DMS114 treated with DMSO at 0.1 percent for 48 hours (cell line): Measurements from ENCODE around the gene DUSP11.
A peak's percentile ranks its signal among the peaks of the same experiment; 100 is the strongest.
"Not testable (repeated sequence)": the region's sequence is repeated elsewhere in the genome, so short reads cannot be mapped to it uniquely, and the experiment has no call there.

Experiments used
- DNase-seq: peaks from one replicate; lab custom pipeline; 2025; ENCODE audit not compliant: unreplicated experiment; lab: John Stamatoyannopoulos, UW

Gene DUSP11

DNA sequence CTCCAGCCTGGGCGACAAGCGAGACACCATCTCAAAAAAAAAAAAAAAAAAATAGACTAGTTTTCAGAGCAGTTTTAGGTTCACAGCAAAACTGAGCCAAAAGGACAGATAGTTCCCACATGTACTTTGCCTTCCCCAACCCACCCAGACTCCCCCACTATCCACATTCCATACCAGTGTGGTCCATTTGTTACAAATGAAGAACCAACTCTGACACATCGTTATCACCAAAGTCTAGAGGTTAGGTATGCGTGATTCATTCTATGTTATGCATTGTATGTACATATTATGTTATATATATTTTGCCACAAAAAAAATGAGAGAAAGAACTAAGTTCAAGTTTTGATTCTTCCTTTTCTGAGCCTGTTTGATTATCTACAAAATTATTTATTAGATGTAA lies 3.5 kb downstream of the DUSP11 start:
- no peak for DNase-seq

DNA sequence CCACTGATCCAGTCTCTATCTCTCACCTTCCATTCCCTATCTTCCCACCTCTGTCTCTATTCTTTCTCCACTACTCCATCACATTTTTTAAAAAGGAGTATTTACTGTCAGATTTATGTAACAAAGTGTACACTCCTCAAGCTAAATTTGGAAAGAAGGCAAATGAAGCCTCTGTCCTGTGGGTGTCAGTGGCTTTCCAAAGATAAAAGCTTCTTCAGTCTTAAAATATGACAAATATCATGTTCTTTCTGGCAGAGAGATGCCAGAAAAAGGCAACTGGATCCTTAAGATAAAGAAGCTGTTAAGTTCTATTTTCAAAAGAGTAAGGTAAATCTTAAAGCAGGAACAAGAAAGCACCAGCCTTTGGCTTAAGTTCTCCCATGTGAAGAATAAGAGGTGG lies 7.1 kb downstream of the DUSP11 start:
- no peak for DNase-seq

DNA sequence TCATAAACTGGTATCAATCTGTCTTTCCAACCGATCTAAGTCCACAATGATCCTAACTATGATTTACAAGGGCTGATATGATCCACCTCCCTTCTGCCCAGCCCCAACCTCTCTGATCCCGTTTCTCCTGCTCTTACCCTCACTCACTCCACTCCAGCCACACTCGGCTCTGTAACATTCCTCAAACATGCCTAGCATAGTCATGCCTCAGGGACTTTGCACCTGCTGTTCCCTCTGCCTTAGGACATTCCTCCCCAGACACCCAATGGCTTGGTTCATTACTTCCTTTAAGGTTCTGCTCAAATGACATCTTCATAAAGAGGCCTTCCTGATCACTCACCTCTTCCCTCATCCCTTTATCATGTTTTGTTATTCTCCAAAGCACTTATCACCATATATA lies 9.2 kb downstream of the DUSP11 start:
- no peak for DNase-seq

DNA sequence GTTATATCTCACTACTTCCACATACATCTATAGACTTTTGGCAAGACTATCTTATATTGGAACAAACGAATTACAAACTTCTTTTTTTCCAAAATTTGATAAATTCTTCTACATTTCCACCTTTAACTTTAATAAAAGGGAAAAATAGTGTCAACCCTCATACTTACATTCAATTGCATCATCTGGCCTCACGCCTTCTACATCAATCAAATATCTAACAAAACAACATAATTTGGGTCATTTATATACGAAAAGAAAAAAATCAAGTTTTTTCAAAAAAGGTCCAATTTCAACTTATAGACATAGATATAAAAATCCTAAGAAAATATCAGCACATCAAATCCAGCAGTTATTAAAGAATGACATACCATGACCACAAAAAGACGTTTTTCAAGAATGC lies 12.9 kb downstream of the DUSP11 start:
- DNase-seq = no peak

DNA sequence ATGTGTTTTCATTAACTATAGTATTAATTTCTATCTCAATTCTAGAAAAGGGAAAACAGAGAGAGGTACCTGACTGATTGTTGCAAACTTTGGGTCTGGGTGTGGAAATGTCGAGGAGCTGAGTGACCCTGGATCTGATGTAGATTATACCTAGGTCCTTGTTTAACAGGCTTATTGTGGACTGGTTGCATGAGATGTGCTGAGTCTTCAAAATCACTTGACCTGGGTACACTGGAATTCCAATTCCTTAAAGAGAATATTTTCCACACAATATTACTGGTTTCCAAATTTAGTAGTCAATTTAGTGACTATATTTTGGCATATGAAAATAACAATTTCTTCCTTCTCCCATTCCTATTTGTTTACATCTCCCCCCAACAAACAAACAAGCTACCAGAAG lies 13.6 kb downstream of the DUSP11 start:
- DNase-seq = no peak

DNA sequence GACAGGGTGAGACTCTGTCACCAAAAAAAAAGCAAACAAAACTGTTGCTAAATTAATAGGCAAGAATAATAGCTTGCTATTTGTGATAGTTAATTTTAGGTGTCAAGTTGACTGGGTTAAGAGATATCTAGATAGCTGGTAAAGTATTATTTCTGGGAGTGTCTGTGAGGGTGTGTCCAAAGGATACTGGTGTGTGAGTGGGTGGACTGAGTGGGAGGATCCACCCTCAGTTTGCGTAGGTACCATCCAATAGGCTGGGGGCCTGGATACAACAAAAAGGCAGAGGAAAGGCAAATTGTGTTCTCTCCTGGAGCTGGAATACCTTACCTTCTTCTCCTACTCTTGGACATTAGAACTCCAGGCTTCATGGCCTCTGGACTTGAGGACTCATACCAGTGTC lies 15.0 kb downstream of the DUSP11 start:
- DNase-seq = no peak

DNA sequence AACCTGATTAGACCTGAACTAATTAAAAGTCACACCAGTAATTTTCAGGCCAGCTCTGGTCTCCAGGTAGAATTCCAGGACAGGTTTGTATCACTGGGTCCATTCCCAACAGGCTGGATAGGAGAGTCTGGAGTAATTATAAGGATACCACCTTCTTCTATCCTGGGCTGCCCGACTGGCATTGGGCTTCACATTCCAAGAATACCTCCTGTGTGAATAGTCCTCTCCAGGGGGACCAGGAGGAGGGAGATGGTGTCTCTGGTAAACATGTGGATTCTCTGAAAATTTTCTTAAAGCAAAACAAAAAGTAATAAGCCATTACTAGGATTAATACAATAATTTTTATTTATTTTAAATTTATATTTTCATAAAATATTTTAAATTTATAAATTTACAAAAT lies 17.3 kb downstream of the DUSP11 start:
- no peak for DNase-seq

DNA sequence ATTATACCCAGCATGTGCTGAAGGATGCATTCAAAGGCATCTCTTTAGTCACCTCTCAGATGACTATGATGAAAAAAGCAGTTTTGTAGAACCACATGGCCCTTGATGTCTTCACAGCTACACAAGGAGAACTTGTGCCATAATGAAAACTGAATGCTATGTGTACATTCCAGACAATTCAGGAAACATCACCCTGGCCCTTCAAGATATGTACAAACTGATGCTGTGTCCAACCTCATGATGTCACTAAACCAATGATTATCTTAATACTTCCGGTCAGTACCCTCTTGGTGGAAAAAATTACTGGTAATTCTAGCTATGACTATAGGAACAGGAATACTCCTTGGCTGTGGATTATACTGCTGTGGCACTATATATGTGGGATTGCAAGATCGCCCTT lies 20.0 kb downstream of the DUSP11 start:
- no peak for DNase-seq

DNA sequence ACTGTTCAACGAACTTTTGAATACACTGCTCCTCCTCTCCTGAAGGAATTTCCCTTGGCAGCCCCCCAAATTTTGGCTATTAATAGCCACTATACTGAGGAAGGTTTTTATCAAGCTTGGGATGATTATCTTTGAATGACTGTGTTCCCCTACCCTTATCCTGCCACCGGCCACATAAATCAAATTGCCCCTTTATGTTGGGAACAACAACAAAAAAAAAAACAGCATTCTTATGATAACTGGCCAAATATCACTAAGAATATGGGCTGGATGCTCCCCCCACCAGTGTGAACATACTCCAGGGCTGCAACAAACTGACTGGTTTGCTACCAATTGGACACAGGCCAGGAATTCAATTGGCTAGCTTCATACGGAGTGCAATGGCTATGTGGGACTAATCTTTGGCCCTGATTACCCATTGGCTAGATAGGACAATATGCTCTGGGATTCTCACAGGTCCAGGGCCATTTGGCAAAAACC lies 20.6 kb downstream of the DUSP11 start:
- DNase-seq = no peak

DNA sequence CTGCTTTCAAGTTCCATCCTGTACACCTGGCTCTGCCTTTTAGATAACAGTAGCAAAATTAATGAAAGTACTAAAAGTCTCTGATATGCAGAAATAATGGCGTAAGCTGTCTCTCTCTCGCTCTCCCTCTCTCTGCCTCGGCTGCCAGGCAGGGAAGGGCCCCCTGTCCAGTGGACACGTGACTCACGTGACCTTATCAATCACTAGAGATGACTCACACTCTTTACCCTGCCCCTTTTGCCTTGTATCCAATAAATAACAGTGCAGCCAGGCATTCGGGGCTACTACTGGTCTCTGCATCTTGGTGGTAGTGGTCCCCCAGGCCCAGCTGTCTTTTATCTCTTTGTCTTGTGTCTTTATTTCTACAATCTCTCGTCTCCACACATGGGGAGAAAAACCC lies 25.6 kb downstream of the DUSP11 start:
- not testable (repeated sequence) for DNase-seq

DNA sequence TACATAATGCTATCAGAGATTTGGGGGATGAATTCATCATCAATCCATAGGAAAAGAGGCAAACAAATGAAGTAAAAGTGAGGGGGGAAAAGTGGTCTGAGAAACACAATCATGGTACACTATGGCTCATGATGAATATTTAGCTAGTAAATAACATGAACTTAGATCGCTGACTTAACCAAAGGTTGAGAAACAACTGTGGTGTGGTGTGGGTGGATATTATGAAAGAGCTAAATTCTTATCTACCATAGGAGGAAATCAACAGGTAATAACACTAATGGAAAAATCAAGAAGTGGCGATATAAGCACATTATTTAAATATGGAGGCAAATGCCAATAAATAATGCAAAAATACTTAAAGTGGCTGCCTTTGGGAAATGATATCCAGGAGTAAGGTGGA lies 30.6 kb downstream of the DUSP11 start:
- DNase-seq = no peak

DNA sequence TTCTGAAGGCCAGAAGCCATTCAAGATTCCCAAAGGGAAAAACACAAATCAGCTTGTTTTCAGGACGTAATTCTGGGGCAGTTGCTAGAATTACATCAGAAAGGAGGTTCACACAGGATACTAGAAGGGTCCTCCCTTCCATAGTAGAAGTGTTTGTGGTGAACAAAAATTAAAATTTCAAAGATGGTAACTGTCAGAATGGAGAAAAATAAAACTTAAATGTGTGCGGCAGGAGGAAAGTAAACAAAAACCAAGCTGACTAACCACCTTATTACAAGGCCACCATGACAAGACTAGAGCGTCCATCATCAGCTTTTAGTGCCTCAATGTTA lies 33.1 kb downstream of the DUSP11 start:
- DNase-seq = no peak

DNA sequence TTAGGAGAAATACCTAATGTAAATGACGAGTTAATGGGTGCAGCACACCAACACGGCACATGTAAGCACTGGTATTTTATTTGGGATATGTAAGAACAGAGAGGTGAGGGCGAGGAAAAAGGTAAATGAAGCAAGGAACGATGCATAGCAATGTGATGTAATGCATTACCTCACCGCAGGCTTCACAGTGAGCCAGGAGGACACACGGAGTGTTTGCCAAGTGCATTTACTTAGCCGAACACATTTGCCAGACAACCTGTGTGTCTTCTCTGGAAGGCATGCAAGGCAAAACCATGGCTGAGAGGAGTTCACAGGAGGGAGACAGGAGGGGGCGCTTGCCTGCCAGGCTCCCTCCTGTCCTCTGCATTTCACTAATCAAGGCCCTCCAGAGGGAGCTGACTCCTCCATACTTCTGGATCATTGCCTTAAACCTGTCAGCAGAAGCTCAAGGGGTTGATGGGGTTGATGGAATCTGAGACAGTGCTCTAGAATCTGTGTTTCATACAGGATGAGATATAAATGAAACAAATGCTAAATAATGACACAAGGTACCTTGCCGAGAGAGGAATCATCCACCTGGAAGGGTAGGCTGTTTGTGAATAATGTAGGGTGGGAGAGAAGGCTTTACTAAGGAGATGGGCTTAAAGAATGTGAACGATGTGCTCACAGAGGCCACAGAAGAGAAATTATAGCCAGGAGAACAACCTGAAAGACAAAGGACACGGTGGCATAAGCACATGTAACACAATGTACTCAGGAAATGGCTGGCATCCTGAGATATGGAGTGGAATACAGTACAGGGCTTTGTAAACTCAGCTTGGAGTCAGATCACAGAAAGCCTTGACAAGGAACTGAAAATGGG lies 33.7 kb downstream of the DUSP11 start:
- DNase-seq = no peak

DNA sequence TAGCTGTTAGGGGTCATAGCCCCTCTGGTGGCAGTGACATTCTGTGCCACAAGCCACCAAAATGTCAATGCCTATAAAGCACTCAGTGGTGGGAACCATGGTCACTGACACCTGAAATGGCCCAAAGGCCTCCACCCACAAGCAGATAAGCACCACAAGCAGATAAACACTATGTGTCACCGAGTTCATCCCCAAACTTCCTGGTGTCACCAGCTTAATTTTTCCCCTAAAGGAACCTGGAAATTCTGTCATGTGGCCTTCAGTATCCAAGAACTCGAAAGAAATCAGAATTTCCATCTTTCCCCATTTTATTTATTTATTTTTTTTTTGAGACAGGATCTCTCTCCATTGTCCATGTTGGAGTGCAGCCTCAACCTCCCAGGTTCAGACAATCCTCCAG lies 39.1 kb downstream of the DUSP11 start:
- no peak for DNase-seq

DNA sequence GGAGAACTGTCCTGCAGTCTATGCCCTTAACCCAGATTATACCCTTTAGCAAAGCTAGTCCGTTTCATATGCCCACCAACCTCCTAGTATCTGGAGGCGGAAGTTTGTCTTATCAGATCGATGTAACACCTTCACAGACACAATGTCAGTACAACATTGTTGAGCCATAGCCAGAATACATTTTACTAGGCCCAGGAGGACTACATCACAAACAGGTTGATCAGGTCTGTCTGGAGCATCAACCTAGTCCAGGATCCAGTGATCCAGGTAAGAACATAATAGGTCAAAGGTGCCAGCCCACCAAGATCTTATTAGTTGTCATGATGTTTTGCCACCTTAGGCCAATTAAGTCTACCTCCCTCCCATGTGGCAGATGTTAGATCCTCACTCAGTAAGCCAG lies 40.8 kb downstream of the DUSP11 start:
- DNase-seq = no peak

DNA sequence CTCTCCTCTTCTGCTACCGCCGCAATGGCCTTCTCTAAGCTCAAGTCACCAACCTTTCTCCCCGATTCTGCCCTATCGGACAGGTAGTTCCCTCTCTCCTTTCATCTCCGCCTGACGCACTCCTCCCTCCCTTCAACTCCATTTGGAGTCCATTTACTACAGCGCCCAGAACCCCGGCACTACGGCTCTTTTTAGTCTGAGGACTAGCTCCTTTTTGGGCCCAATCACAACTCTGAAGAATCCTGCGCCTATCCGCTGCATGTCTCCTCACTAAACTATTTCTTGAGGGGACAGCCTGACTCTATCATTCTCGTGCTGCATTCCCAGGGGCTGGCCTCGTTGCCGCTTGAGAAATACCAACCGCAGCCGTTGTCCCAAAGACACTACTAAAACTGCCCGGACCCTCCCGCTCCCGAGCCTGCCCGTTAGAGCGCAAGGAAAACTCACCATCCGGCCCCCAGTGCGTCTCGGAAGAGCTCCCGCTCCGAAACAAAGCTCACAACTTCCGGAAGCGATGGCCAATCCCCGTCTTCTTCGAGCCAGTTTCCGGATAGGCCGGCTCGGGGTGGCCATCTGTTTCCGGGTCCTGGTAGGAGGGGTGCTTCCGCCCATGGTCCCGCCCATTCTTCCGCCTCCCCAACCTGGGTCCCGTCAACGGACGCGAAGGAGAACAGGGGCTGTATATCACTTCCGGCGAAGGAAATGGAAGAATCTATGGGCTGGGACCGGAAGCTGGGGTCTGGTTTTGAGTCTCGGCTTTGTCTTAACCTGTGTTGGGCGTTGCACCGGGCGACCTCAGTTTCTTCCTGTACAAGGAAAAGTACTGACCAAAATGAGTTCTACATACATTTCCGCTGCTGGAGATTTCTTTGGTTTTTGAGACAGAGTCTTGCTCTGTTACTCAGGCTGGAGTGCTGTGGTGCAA lies 42.8 kb downstream of the DUSP11 start, which contains the start of gene TPRKB:
Gene TPRKB (minus strand): TSS at position 491 of the 925 bp plus-strand sequence. CDS start 2,776 bp downstream, outside the sequence.
- DNase-seq = peak; percentile 98

DNA sequence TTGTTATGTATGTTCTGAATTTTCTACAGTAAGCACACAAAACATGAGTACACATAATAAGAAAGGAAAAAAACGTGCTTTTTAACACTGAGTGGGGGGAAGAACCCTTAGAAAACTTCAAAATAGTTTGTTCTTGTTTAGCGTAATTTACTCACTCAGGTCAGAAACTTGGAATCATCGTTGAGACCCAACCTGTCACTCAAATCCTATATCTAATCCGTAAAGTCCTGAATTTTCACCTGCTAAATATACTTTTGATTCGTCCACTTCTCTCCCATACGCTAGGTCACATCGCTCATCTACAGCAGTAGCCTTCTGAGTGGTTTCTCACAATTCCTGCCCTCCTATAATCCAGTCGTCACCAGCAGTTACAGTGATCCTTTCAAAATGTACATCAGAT lies 43.5 kb downstream of the DUSP11 start:
- no peak for DNase-seq

DNA sequence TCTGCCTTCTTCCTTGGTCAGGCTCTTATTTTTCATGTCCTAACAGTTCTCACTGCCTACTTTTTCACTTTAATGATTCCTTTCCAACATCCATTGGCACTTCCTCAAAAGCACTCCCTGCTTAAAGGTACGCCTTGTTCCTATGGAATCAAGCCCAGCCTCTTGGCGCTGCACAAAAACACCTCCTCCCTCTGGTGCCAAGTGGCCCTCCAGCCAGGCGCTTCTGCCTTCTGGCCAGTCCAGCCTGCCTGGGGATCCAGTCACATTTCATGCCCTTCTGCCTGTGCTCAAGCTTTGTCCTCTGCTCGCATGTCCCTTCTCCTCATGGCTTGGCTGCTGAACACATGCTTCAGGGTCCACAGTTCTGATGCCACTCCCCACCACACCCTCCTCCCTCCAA lies 49.1 kb downstream of the DUSP11 start:
- DNase-seq = no peak

DNA sequence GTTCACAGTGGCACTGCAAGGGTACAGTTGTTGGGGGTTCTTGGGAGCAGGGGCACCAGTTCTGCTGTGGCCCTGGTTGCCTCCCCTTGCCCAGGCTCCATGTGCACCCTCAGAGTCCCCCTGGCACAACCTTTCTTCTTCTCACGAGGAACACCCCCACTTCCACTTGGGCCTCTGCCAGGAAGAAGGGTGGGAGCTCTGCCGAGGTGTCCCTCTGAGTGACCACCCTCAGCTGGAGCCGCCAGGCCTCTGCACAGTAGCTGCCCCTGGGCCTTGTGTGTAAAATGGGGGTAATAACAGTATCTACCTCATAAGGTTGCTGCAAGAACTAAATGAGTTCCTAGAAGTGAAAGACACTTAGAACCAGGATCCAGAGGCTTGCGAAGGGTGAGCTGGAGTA lies 51.2 kb downstream of the DUSP11 start:
- no peak for DNase-seq

DNA sequence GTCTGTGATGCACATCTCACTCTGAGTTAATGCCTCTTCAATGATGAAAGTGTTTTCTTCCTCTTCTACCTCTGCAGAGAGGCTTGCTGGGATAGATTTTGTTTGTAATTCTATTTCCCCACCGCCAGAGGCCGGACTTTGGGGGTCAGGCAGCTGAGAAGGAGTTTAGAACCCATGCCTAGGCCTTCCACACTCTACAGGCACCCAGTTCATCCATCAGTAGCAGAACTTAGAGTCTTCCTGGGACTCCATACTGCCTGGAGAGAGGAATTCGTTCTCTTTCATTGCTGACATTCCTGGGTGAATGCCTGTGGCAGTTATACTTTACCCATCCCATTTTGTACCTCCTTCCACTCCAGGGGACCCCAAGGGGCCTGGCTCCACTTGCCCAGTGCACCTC lies 51.9 kb downstream of the DUSP11 start:
- no peak for DNase-seq

DNA sequence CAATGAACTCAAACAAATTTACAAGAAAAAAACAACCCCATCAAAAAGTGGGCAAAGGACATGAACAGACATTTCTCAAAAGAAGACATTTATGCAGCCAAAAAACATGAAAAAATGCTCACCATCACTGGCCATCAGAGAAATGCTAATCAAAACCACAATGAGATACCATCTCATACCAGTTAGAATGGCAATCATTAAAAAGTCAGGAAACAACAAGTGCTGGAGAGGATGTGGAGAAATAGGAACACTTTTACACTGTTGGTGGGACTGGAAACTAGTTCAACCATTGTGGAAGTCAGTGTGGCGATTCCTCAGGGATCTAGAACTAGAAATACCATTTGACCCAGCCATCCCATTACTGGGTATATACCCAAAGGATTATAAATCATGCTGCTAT lies 53.2 kb downstream of the DUSP11 start:
- DNase-seq = not testable (repeated sequence)
